ENCODE measurements around the gene NT5C2. TPM values are rescaled to one million over a fixed set of nuclear protein-coding genes. Genes with fewer than 3 reads are reported as not detected.
"Not testable (repeated sequence)": the region's sequence is repeated elsewhere in the genome, so short reads cannot be mapped to it uniquely, and the experiment has no call there.

The NT5C2 gene
- total RNA-seq, 4 donors from 2014 or later = 28.4 to 51.5 (median 33.2) TPM

- H3K4me3 ChIP-seq = no peak overlapping the region
- H3K4me1 ChIP-seq = peaks cover 47% of the 10 kb centered on the region
- WGBS = 93% methylated on average over 4 of the region's 4 CpGs
- no peak for DNase-seq (ENCODE audit: low spot score in 2 of 2)
- H3K27ac ChIP-seq = no peak overlapping the region
- H3K9me3 ChIP-seq = no peaks in the 10 kb centered on the region
- no peaks in the 10 kb centered on the region for H3K27me3 ChIP-seq
- peaks cover 29% of the 10 kb centered on the region for H3K36me3 ChIP-seq
- TF ChIP-seq, protein P1, sequence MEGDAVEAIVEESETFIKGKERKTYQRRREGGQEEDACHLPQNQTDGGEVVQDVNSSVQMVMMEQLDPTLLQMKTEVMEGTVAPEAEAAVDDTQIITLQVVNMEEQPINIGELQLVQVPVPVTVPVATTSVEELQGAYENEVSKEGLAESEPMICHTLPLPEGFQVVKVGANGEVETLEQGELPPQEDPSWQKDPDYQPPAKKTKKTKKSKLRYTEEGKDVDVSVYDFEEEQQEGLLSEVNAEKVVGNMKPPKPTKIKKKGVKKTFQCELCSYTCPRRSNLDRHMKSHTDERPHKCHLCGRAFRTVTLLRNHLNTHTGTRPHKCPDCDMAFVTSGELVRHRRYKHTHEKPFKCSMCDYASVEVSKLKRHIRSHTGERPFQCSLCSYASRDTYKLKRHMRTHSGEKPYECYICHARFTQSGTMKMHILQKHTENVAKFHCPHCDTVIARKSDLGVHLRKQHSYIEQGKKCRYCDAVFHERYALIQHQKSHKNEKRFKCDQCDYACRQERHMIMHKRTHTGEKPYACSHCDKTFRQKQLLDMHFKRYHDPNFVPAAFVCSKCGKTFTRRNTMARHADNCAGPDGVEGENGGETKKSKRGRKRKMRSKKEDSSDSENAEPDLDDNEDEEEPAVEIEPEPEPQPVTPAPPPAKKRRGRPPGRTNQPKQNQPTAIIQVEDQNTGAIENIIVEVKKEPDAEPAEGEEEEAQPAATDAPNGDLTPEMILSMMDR (IDR thresholded peaks at IDR 0.05) = no peak
- no peak for TF ChIP-seq EP300 (IDR thresholded peaks at IDR 0.05)
- TF ChIP-seq POLR2AphosphoS5 (IDR thresholded peaks at IDR 0.05) = no peak
- no peak for TF ChIP-seq POLR2A (IDR thresholded peaks at IDR 0.05)
These were observed 11.8 kb downstream of the NT5C2 start for GRCh38 chr10:103181244-103181643.

DNA sequence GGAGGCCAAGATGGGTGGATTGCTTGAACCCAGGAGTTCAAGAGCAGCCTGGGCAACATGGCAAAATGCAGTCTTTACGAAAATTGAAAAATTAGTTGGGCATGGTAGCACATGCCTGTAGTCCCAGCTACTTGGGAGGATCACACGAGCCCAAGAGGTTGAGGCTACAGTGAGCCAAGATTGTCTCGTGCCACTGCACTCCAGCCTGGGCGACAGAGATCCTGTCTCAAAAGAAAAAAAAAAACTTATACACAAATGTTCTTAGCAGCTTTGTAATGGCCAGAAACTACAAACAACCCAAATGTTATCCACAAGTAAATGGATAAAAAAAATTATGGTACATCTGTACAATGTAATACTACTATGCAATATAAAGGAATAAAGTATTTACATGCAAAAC, 12.6 kb downstream of the NT5C2 start:
- no peak overlapping the region for H3K27ac ChIP-seq
- DNase-seq (ENCODE audit: low spot score in 2 of 2) = no peak
- no peak for TF ChIP-seq EP300 (IDR thresholded peaks at IDR 0.05)
- 79% methylated on average over 4 of the region's 4 CpGs for WGBS
- H3K4me3 ChIP-seq = no peak overlapping the region
- no peaks in the 10 kb centered on the region for H3K27me3 ChIP-seq
- H3K36me3 ChIP-seq = peaks cover 36% of the 10 kb centered on the region
- H3K4me1 ChIP-seq = peaks cover 40% of the 10 kb centered on the region
- no peaks in the 10 kb centered on the region for H3K9me3 ChIP-seq

DNA sequence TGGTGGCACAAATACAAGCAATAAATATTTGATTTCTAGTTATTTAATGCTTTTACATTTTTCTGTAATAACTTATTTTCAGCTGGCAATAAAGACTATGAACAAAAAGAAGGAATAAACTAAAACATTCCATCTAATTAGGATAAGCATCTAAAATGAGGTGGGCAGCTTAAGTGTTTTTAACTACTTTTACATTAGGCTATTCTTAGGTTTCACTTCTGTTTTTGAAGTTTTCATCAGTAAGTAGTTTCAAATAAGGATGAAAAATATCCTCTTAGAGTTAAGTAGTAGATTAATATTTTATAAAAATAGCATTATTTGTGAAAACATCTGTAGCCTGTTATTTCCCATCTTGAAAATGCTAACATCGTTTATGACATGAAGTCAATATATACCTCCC, 15.9 kb downstream of the NT5C2 start:
- H3K4me3 ChIP-seq = no peak overlapping the region
- H3K27me3 ChIP-seq = no peaks in the 10 kb centered on the region
- no peak for DNase-seq (ENCODE audit: low spot score in 2 of 2)
- H3K4me1 ChIP-seq = peaks cover 10% of the 10 kb centered on the region
- TF ChIP-seq EP300 (IDR thresholded peaks at IDR 0.05) (no peak), POLR2A (IDR thresholded peaks at IDR 0.05) (no peak), POLR2AphosphoS5 (IDR thresholded peaks at IDR 0.05) (no peak)
- TF ChIP-seq, protein P1 (IDR thresholded peaks at IDR 0.05) = no peak
- H3K36me3 ChIP-seq = peaks cover 63% of the 10 kb centered on the region
- WGBS = 45% methylated on average over 1 of the region's 1 CpG
- no peaks in the 10 kb centered on the region for H3K9me3 ChIP-seq
- H3K27ac ChIP-seq = no peak overlapping the region

- 90% methylated on average over 10 of the region's 11 CpGs for WGBS
- TF ChIP-seq POLR2AphosphoS5 (IDR thresholded peaks at IDR 0.05) (no peak), POLR2A (IDR thresholded peaks at IDR 0.05) (no peak), EP300 (IDR thresholded peaks at IDR 0.05) (no peak)
- TF ChIP-seq, protein P1 (IDR thresholded peaks at IDR 0.05) = no peak
These were observed 17.3 kb downstream of the NT5C2 start for GRCh38 chr10:103175580-103176285.

DNA sequence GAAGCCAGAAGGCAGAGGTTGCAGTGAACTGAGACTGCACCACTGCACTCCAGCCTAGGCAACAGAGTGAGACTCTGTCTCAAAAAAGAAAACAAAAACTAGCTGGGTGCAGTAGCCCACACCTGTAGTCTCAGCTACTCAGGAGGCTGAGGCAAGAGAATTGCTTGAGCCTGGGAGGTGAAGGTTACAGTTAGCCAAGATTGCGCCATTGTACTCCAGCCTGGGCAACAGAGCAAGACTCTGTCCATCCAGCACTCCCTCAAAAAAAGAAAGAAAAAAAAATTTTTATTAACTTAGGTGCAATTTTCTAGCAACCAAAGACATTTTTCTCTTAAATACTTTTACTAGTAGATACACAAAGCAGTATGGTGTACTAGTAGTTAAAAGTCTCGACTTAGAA, 18.7 kb downstream of the NT5C2 start:
- H3K27ac ChIP-seq; H3K4me1 ChIP-seq; DNase-seq (ENCODE audit: low spot score in 2 of 2); H3K4me3 ChIP-seq; H3K27me3 ChIP-seq; H3K9me3 ChIP-seq: not testable (repeated sequence)
- peaks cover 74% of the 10 kb centered on the region for H3K36me3 ChIP-seq
- WGBS = 99% methylated on average over 2 of the region's 2 CpGs

More at GRCh38 chr10:103175580-103176285, 17.3 kb downstream of the NT5C2 start:
- Histone ChIP-seq H3K36me3 (peaks cover 74% of the 10 kb centered on the region), H3K4me3 (no peak overlapping the region), H3K4me1 (no peaks in the 10 kb centered on the region), H3K27me3 (no peaks in the 10 kb centered on the region), H3K9me3 (no peaks in the 10 kb centered on the region), H3K27ac (no peak overlapping the region)
- no peak for DNase-seq (ENCODE audit: low spot score in 2 of 2)

GRCh38 chr10:103171278-103171677, 21.8 kb downstream of the NT5C2 start:
- no peak for TF ChIP-seq POLR2A (IDR thresholded peaks at IDR 0.05)
- TF ChIP-seq EP300 (IDR thresholded peaks at IDR 0.05) = no peak
- TF ChIP-seq, protein P1 (IDR thresholded peaks at IDR 0.05) = no peak
- no peak for TF ChIP-seq POLR2AphosphoS5 (IDR thresholded peaks at IDR 0.05)
- Histone ChIP-seq H3K27ac (no peak overlapping the region), H3K36me3 (peaks cover 66% of the 10 kb centered on the region), H3K27me3 (no peaks in the 10 kb centered on the region), H3K4me1 (no peaks in the 10 kb centered on the region), H3K9me3 (no peaks in the 10 kb centered on the region), H3K4me3 (no peak overlapping the region)
- DNase-seq (ENCODE audit: low spot score in 2 of 2) = no peak
- 17% methylated on average over 1 of the region's 1 CpG for WGBS
